Activated CD8-positive, alpha-beta T cell treated with anti-CD3 and anti-CD28 coated beads, Interleukin-2, amount 10 ng/mL, durations not matched to agents 7 days and 5 days (primary cell): ENCODE measurements around the gene NAA20. TPM values are rescaled to one million over a fixed set of nuclear protein-coding genes. Genes with fewer than 3 reads are reported as not detected.

Experiments
- total RNA-seq, 2 experiments: library from RNA; stranded (reverse); gene quantifications; one replicate each; pipeline ENCODE4 v1.2.3, GENCODE V29; 2021

Gene NAA20
- total RNA-seq, 2 experiments from 2014 or later = 55.8 to 59.1 TPM

Other genes with a start within 250 kb of the NAA20 start
- 10 to 100 TPM; 17.4 to 20.8 TPM for gene CRNKL1, start 35.1 kb downstream of the NAA20 start, total RNA-seq
- not detected for gene CFAP61, start 35.2 kb downstream of the NAA20 start, total RNA-seq